HepG2 (cell line): ENCODE results near the gene SNRNP48. TPM values are rescaled to one million over a fixed set of nuclear protein-coding genes. Genes with fewer than 3 reads are reported as not detected.

ENCODE experiments used
- ARID5B ChIP-seq: IDR thresholded peaks from 2 replicates; pipeline ENCODE4 v1.4.0; 2020; ENCODE audit warnings: mild to moderate bottlenecking, missing genetic modification reagents
- GPN1 ChIP-seq: sonication (generic); formaldehyde crosslinking; IDR thresholded peaks from 2 replicates; pipeline ENCODE4 v1.5.1; 2020; ENCODE audit warnings: missing genetic modification reagents, borderline replicate concordance
- GRHL1 ChIP-seq: sonication (generic); formaldehyde crosslinking; conservative IDR thresholded peaks from 2 replicates; pipeline ENCODE4 v1.8.0; 2022; ENCODE audit warnings: missing genetic modification reagents
- HNRNPL ChIP-seq: fragments of 200-400 bp; formaldehyde crosslinking; IDR thresholded peaks from 2 replicates; pipeline ENCODE4 v1.6.1; 2017; ENCODE audit warnings: mild to moderate bottlenecking, low read depth, low read length
- HOXA7 ChIP-seq: sonication (generic); formaldehyde crosslinking; IDR thresholded peaks from 2 replicates; pipeline ENCODE4 v1.8.1; 2022; ENCODE audit warnings: mild to moderate bottlenecking, missing genetic modification reagents, moderate library complexity
- IKZF5 ChIP-seq: IDR thresholded peaks from 2 replicates; pipeline ENCODE4 v1.6.1; 2018; ENCODE audit warnings: missing genetic modification reagents, mild to moderate bottlenecking, missing compliant biosample characterization
- NBN ChIP-seq: fragments of 450-650 bp; conservative IDR thresholded peaks from 2 replicates; pipeline ENCODE4 v1.6.1; 2017
- SMAD1 ChIP-seq: sonication (generic); formaldehyde crosslinking; IDR thresholded peaks from 2 replicates; pipeline ENCODE4 v1.4.0; 2020; ENCODE audit warnings: missing genetic modification reagents, low read depth, mild to moderate bottlenecking, borderline replicate concordance
- TGIF2 ChIP-seq: IDR thresholded peaks from 2 replicates; pipeline ENCODE4 v1.6.1; 2016; ENCODE audit warnings: control low read depth, missing compliant biosample characterization
- USF2 ChIP-seq, 2 experiments: sonication (generic) in 1 of 2; formaldehyde crosslinking in 1 of 2; IDR thresholded peaks; 2 replicates each; pipeline versions ENCODE4 v1.5.1 to v1.6.1; 2011 to 2020; ENCODE audit warnings: borderline replicate concordance in 1 of 2, low read depth in 1 of 2, low read length in 1 of 2, mild to moderate bottlenecking in 1 of 2, missing genetic modification reagents in 1 of 2, moderate library complexity in 1 of 2
- ZBTB10 ChIP-seq: sonication (generic); formaldehyde crosslinking; IDR thresholded peaks from 2 replicates; pipeline ENCODE4 v1.4.0; 2020; ENCODE audit warnings: missing genetic modification reagents, borderline replicate concordance
- ZMAT3 ChIP-seq: sonication (generic); formaldehyde crosslinking; conservative IDR thresholded peaks from 2 replicates; pipeline ENCODE4 v1.7.0; 2021; ENCODE audit warnings: missing genetic modification reagents
- ZNF292 ChIP-seq: sonication (generic); formaldehyde crosslinking; IDR thresholded peaks from 2 replicates; pipeline ENCODE4 v1.8.1; 2022; ENCODE audit warnings: mild to moderate bottlenecking, low read depth, missing genetic modification reagents, borderline replicate concordance
- ZNF451 ChIP-seq: sonication (generic); formaldehyde crosslinking; IDR thresholded peaks from 2 replicates; pipeline ENCODE4 v1.5.0; 2020; ENCODE audit warnings: mild to moderate bottlenecking, missing genetic modification reagents
- ZNF788 ChIP-seq: sonication (generic); formaldehyde crosslinking; IDR thresholded peaks from 2 replicates; pipeline ENCODE4 v1.5.0; 2020; ENCODE audit warnings: mild to moderate bottlenecking, missing genetic modification reagents, borderline replicate concordance
- polyA plus RNA-seq, 8 experiments: library from polyadenylated mRNA; depleted of rRNA in 3 of 8; stranded (reverse) in 7 of 8; unstranded in 1 of 8; fragments of >200 nt; fragmentation: Illumina TruSeq in 4 of 8; extraction: Trizol in 4 of 8; gene quantifications; 2 replicates each; pipeline versions ENCODE4 v1.2.1 to v1.2.3, GENCODE V29; 2011 to 2016; ENCODE audit warnings: low read depth in 4 of 8, missing spikeins in 1 of 8, mixed read lengths in 1 of 8; ENCODE audit not compliant: insufficient read depth in 1 of 8
- total RNA-seq, 5 experiments: library from RNA; depleted of rRNA; stranded (reverse); fragments of >200 nt; fragmentation: Illumina TruSeq; extraction: Trizol; gene quantifications; 2 replicates each; pipeline ENCODE4 v1.2.3, GENCODE V29; 2016; ENCODE audit warnings: low read depth in 1 of 5

The SNRNP48 gene
- total and polyA plus RNA-seq, 2 of the 13 experiments (the other 11 are each of a cell fraction or from before 2014, with no cell fraction given): 17.5 to 47.5 TPM

- TF ChIP-seq ZBTB10 (CRISPR knock-in tag) (no peak), SMAD1 (CRISPR knock-in tag) (no peak), ZNF292 (no peak; the same call in 1 of the 2 replicates), HOXA7 (peak; percentile 86; the same call in 1 of the 2 replicates), GPN1 (CRISPR knock-in tag) (no peak), ZNF788 (CRISPR knock-in tag) (peak; percentile 52; the same call in 1 of the 2 replicates), HNRNPL (peak; percentile 62; the same call in 1 of the 2 replicates), USF2 (IDR thresholded peaks at IDR 0.05; ENCODE audit: low read depth, low read length) (no peak), USF2 (CRISPR knock-in tag; IDR thresholded peaks at IDR 0.05; ENCODE audit: borderline replicate concordance) (0 out of 2 replicates have a peak, but pooled peaks have one; percentile 27), NBN (no peak), ARID5B (CRISPR knock-in tag) (no peak), ZNF451 (CRISPR knock-in tag) (no peak), TGIF2 (no peak), GRHL1 (CRISPR knock-in tag) (no peak), IKZF5 (CRISPR knock-in tag) (no peak), ZMAT3 (CRISPR knock-in tag) (peak; percentile 49; the same call in 1 of the 2 replicates)
These were observed 47.7 kb upstream of the SNRNP48 start (continued) for GRCh38 chr6:7542065-7542873.
